HepG2 (cell line): ENCODE results near the gene CST8. TPM values are rescaled to one million over a fixed set of nuclear protein-coding genes. Genes with fewer than 3 reads are reported as not detected.

ENCODE experiments used
- CBX1 ChIP-seq: IDR thresholded peaks from one replicate; pipeline ENCODE4 v1.6.1; 2016; ENCODE audit warnings: antibody characterized with exemption, low read depth
- EHMT2 ChIP-seq: fragments of 200-600 bp; sonication (generic); IDR thresholded peaks from 2 replicates; pipeline ENCODE4 v1.7.0; 2017; ENCODE audit warnings: antibody characterized with exemption, low read depth, low read length, borderline replicate concordance
- KDM4B ChIP-seq: sonication (generic); formaldehyde crosslinking; IDR thresholded peaks from 2 replicates; pipeline ENCODE4 v1.4.0; 2020; ENCODE audit warnings: missing genetic modification reagents
- PRMT3 ChIP-seq: sonication (generic); formaldehyde crosslinking; IDR thresholded peaks from 2 replicates; pipeline ENCODE4 v1.8.1; 2022; ENCODE audit warnings: low read depth, mild to moderate bottlenecking, moderate library complexity, missing genetic modification reagents, borderline replicate concordance
- RBM22 ChIP-seq: fragments of 200-400 bp; formaldehyde crosslinking; optimal IDR thresholded peaks from 2 replicates; pipeline ENCODE3; 2017; ENCODE audit warnings: mild to moderate bottlenecking, low read length, moderate library complexity
- TAF1 ChIP-seq: sonication (generic); formaldehyde crosslinking; IDR thresholded peaks from 2 replicates; pipeline ENCODE4 v1.4.0; 2020; ENCODE audit warnings: missing genetic modification reagents
- TBL1XR1 ChIP-seq: fragments of 150-350 bp; IDR thresholded peaks from 2 replicates; pipeline ENCODE4 v1.6.1; 2014; ENCODE audit warnings: borderline replicate concordance, low read length; ENCODE audit not compliant: partially characterized antibody
- TBP ChIP-seq: sonication (generic); formaldehyde crosslinking; IDR thresholded peaks from 2 replicates; pipeline ENCODE4 v1.5.0; 2020; ENCODE audit warnings: missing genetic modification reagents
- TGIF2 ChIP-seq: IDR thresholded peaks from 2 replicates; pipeline ENCODE4 v1.6.1; 2016; ENCODE audit warnings: control low read depth, missing compliant biosample characterization
- ZNF788 ChIP-seq: sonication (generic); formaldehyde crosslinking; IDR thresholded peaks from 2 replicates; pipeline ENCODE4 v1.5.0; 2020; ENCODE audit warnings: mild to moderate bottlenecking, missing genetic modification reagents, borderline replicate concordance
- ZNF839 ChIP-seq: sonication (generic); formaldehyde crosslinking; IDR thresholded peaks from 2 replicates; pipeline ENCODE4 v1.4.0; 2020; ENCODE audit warnings: missing genetic modification reagents, mild to moderate bottlenecking, borderline replicate concordance
- polyA plus RNA-seq, 8 experiments: library from polyadenylated mRNA; depleted of rRNA in 3 of 8; stranded (reverse) in 7 of 8; unstranded in 1 of 8; fragments of >200 nt; fragmentation: Illumina TruSeq in 4 of 8; extraction: Trizol in 4 of 8; gene quantifications; 2 replicates each; pipeline versions ENCODE4 v1.2.1 to v1.2.3, GENCODE V29; 2011 to 2016; ENCODE audit warnings: low read depth in 4 of 8, missing spikeins in 1 of 8, mixed read lengths in 1 of 8; ENCODE audit not compliant: insufficient read depth in 1 of 8
- total RNA-seq, 5 experiments: library from RNA; depleted of rRNA; stranded (reverse); fragments of >200 nt; fragmentation: Illumina TruSeq; extraction: Trizol; gene quantifications; 2 replicates each; pipeline ENCODE4 v1.2.3, GENCODE V29; 2016; ENCODE audit warnings: low read depth in 1 of 5
- TF ChIP-seq, protein P1 (sequence below): sonication (generic); formaldehyde crosslinking; IDR thresholded peaks from 2 replicates; pipeline ENCODE4 v1.8.1; 2023; ENCODE audit warnings: mild to moderate bottlenecking, missing genetic modification reagents, borderline replicate concordance
- TF ChIP-seq, protein P2 (sequence below): sonication (generic); formaldehyde crosslinking; IDR thresholded peaks from 2 replicates; pipeline ENCODE4 v1.5.1; 2020; ENCODE audit warnings: missing genetic modification reagents, mild to moderate bottlenecking, borderline replicate concordance
- TF ChIP-seq, protein P3 (sequence below): sonication (generic); formaldehyde crosslinking; IDR thresholded peaks from 2 replicates; pipeline ENCODE4 v1.5.1; 2020; ENCODE audit warnings: mild to moderate bottlenecking, missing genetic modification reagents
- TF ChIP-seq, protein P4 (sequence below): IDR thresholded peaks from 2 replicates; pipeline ENCODE4 v1.6.1; 2012; ENCODE audit warnings: low read depth, low read length, improper control_type of control experiment
- TF ChIP-seq, protein P5 (sequence below): sonication (generic); formaldehyde crosslinking; IDR thresholded peaks from 2 replicates; pipeline ENCODE4 v1.8.0; 2022; ENCODE audit warnings: low read depth, missing genetic modification reagents
- TF ChIP-seq, protein P6 (sequence below): sonication (generic); formaldehyde crosslinking; IDR thresholded peaks from 2 replicates; pipeline ENCODE4 v1.4.0; 2020; ENCODE audit warnings: mild to moderate bottlenecking, missing genetic modification reagents, borderline replicate concordance

Gene CST8
- total and polyA plus RNA-seq, 2 of the 13 experiments (the other 11 are each of a cell fraction or from before 2014, with no cell fraction given) = not detected

DNA sequence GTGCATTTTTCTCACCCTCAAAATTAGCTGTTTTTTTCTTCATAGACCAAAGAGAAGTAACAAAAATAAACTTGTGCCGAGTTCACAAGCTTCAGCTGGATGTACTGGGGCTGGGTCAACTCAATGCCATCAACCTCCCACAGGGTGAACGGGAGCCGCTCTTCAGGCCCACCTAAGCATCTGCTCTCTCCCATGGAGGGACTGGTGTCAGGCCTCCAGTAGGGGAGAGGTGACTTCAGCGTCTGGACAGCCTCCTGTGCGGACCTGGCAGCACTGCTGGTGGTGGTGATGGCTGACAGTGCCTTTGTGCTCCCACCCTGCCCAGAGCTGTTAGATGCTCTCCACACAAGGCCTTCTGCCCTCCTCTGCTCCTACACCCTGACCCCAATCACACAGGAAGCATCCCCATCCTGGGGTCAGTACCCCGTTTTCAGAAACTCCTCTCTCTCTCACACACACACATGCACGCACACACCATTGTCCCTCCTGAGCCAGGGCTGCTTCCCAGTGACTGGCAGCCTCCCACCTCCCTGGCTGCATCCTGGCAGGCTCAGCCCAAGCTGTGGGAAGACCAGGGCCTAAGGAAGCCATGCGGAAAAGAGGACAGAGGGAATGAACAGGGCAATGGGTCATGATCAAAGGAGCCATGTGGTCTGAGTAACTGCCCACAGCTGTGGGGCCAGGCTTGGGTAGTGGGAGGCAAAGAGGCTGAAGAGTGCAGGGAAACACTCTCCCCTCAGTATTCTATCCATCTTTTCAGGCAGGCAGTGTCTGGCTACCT lies 17.7 kb downstream of the CST8 start (continued):
- 0 out of 2 replicates have a peak, but pooled peaks have one; percentile 6 for TF ChIP-seq ZNF788 (CRISPR knock-in tag)
- TF ChIP-seq, protein P1, sequence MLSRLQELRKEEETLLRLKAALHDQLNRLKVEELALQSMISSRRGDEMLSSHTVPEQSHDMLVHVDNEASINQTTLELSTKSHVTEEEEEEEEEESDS (CRISPR knock-in tag) = no peak
- TF ChIP-seq, protein P2, sequence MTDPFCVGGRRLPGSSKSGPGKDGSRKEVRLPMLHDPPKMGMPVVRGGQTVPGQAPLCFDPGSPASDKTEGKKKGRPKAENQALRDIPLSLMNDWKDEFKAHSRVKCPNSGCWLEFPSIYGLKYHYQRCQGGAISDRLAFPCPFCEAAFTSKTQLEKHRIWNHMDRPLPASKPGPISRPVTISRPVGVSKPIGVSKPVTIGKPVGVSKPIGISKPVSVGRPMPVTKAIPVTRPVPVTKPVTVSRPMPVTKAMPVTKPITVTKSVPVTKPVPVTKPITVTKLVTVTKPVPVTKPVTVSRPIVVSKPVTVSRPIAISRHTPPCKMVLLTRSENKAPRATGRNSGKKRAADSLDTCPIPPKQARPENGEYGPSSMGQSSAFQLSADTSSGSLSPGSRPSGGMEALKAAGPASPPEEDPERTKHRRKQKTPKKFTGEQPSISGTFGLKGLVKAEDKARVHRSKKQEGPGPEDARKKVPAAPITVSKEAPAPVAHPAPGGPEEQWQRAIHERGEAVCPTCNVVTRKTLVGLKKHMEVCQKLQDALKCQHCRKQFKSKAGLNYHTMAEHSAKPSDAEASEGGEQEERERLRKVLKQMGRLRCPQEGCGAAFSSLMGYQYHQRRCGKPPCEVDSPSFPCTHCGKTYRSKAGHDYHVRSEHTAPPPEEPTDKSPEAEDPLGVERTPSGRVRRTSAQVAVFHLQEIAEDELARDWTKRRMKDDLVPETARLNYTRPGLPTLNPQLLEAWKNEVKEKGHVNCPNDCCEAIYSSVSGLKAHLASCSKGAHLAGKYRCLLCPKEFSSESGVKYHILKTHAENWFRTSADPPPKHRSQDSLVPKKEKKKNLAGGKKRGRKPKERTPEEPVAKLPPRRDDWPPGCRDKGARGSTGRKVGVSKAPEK (CRISPR knock-in tag) = no peak
- 0 out of 2 replicates have a peak, but pooled peaks have one; percentile 3 for TF ChIP-seq ZNF839 (CRISPR knock-in tag)
- no peak for TF ChIP-seq CBX1
- no peak for TF ChIP-seq KDM4B (CRISPR knock-in tag)
- no peak for TF ChIP-seq EHMT2
- TF ChIP-seq PRMT3 (CRISPR knock-in tag) = no peak
- TF ChIP-seq, protein P3, sequence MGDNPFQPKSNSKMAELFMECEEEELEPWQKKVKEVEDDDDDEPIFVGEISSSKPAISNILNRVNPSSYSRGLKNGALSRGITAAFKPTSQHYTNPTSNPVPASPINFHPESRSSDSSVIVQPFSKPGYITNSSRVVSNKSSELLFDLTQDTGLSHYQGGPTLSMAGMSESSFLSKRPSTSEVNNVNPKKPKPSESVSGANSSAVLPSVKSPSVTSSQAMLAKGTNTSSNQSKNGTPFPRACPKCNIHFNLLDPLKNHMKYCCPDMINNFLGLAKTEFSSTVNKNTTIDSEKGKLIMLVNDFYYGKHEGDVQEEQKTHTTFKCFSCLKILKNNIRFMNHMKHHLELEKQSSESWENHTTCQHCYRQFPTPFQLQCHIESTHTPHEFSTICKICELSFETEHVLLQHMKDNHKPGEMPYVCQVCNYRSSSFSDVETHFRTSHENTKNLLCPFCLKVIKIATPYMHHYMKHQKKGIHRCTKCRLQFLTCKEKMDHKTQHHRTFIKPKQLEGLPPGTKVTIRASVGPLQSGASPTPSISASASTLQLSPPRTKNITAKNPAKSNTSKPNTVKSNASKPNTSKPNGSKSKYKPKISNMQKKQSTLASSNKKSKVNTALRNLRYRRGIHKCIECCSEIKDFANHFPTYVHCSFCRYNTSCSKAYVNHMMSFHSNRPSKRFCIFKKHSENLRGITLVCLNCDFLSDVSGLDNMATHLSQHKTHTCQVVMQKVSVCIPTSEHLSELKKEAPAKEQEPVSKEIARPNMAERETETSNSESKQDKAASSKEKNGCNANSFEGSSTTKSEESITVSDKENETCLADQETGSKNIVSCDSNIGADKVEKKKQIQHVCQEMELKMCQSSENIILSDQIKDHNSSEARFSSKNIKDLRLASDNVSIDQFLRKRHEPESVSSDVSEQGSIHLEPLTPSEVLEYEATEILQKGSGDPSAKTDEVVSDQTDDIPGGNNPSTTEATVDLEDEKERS = no peak
- TF ChIP-seq, protein P4, sequence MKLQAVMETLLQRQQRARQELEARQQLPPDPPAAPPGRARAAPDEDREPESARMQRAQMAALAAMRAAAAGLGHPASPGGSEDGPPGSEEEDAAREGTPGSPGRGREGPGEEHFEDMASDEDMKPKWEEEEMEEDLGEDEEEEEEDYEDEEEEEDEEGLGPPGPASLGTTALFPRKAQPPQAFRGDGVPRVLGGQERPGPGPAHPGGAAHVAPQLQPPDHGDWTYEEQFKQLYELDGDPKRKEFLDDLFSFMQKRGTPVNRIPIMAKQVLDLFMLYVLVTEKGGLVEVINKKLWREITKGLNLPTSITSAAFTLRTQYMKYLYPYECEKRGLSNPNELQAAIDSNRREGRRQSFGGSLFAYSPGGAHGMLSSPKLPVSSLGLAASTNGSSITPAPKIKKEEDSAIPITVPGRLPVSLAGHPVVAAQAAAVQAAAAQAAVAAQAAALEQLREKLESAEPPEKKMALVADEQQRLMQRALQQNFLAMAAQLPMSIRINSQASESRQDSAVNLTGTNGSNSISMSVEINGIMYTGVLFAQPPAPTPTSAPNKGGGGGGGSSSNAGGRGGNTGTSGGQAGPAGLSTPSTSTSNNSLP = no peak
- TF ChIP-seq RBM22 = no peak
- TF ChIP-seq TBL1XR1 = no peak
- TF ChIP-seq, protein P5, sequence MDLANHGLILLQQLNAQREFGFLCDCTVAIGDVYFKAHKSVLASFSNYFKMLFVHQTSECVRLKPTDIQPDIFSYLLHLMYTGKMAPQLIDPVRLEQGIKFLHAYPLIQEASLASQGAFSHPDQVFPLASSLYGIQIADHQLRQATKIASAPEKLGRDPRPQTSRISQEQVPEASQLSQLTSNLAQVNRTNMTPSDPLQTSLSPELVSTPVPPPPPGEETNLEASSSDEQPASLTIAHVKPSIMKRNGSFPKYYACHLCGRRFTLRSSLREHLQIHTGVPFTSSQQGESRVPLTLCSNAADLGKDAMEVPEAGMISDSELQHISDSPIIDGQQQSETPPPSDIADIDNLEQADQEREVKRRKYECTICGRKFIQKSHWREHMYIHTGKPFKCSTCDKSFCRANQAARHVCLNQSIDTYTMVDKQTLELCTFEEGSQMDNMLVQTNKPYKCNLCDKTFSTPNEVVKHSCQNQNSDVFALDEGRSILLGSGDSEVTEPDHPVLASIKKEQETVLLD (CRISPR knock-in tag) = no peak
- TF ChIP-seq TBP (CRISPR knock-in tag) = no peak
- TF ChIP-seq, protein P6, sequence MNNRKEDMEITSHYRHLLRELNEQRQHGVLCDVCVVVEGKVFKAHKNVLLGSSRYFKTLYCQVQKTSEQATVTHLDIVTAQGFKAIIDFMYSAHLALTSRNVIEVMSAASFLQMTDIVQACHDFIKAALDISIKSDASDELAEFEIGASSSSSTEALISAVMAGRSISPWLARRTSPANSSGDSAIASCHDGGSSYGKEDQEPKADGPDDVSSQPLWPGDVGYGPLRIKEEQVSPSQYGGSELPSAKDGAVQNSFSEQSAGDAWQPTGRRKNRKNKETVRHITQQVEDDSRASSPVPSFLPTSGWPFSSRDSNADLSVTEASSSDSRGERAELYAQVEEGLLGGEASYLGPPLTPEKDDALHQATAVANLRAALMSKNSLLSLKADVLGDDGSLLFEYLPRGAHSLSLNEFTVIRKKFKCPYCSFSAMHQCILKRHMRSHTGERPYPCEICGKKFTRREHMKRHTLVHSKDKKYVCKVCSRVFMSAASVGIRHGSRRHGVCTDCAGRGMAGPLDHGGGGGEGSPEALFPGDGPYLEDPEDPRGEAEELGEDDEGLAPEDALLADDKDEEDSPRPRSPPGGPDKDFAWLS = no peak
- no peak for TF ChIP-seq TAF1
- no peak for TF ChIP-seq TGIF2 (CRISPR knock-in tag)
